ENCODE data around the gene ASIC4.

GRCh38 chr2:219532378-219532649 lies 18.0 kb downstream of the ASIC4 start:
- TF ChIP-seq CTCF (IDR thresholded peaks at IDR 0.05; ENCODE audit: insufficient read depth, low read length): no peak
- no peak for TF ChIP-seq SPI1 (IDR thresholded peaks at IDR 0.05; ENCODE audit: borderline replicate concordance, low read depth)
- no peak for TF ChIP-seq GABPA (IDR thresholded peaks at IDR 0.05; ENCODE audit: low read depth)

All from HL-60 (cell line).